ENCODE results near the gene TBXAS1. TPM values are rescaled to one million over a fixed set of nuclear protein-coding genes. Genes with fewer than 3 reads are reported as not detected.
"Not testable (repeated sequence)": the region's sequence is repeated elsewhere in the genome, so short reads cannot be mapped to it uniquely, and the experiment has no call there.

TBXAS1 gene
- total and polyA plus RNA-seq, 4 donors: 4.1 to 22.4 (median 12.2) TPM

DNA sequence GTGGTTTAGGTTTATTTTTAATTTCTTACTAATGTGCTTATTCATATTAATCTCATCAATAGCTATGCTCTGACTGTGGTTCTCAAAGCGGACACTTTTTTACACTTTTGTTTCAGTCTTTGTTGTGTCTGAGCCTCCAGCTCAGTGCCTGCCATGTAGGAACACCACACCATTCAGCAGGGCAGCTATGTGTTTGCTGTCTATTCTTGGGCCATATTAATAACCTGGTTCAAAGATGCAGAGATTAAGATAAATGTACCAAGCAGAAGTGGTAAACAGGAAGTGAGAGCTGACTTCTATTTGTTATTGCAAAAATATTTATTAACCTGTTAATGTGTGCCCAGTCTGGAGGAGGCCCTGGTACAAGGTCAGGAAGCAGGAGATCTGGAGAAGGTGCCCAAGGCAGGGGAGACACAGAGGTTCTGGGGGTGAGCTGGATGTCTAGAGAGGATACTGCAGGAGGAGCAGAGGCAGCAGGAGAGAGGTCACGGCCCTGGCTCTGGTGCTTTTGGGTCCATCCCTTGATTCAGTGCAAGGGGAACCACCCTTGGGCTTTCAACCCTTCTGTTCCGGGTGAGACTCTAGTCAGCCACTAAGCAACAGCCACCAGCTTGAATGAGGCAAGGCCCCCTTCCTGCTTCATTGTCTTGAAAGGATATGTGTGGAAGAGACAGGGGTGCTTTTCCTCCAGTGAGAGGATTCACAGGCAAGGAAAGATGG is 1.9 kb downstream of the TBXAS1 start:
- no peak overlapping the region for H3K27ac ChIP-seq (ENCODE audit: low read depth in 1 of 2, low read length in 2 of 2)
- peak overlapping the region in 1 of 3 donors; percentile 9 for H3K4me3 ChIP-seq (ENCODE audit: low read depth in 1 of 3, low read length in 3 of 3)
- peak overlapping the region in 1 of 2 donors; percentile 49 for H3K9ac ChIP-seq (ENCODE audit: low read depth in 1 of 2, low read length in 2 of 2)
- 88% methylated on average over 3 of the region's 3 CpGs for WGBS
- H3K4me1 ChIP-seq (ENCODE audit: control insufficient read depth in 4 of 4, insufficient read depth in 4 of 4, low read length in 3 of 4): peaks cover 0 to 2% (median 0%) of the 10 kb centered on the region in 4 donors
- no peaks in the 10 kb centered on the region for H3K36me3 ChIP-seq (ENCODE audit: control insufficient read depth in 4 of 4, insufficient read depth in 3 of 4, low read depth in 1 of 4, low read length in 3 of 4)
- H3K9me3 ChIP-seq (ENCODE audit: control insufficient read depth in 4 of 4, low read length in 3 of 4): no peaks in the 10 kb centered on the region
- no peak for TF ChIP-seq JUND (IDR thresholded peaks at IDR 0.05)
- no peak for TF ChIP-seq TAF1 (conservative IDR thresholded peaks at IDR 0.05)
- TF ChIP-seq EGR1 (IDR thresholded peaks at IDR 0.05; ENCODE audit: low read depth in 2 of 2): no peak
- TF ChIP-seq SP1 (IDR thresholded peaks at IDR 0.05): no peak
- TF ChIP-seq, protein P1, sequence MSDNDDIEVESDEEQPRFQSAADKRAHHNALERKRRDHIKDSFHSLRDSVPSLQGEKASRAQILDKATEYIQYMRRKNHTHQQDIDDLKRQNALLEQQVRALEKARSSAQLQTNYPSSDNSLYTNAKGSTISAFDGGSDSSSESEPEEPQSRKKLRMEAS (IDR thresholded peaks at IDR 0.05): no peak
- TF ChIP-seq HNF4A (conservative IDR thresholded peaks at IDR 0.05): no peak
- no peak for DNase-seq (ENCODE audit: low spot score)
- H3K27me3 ChIP-seq (ENCODE audit: control insufficient read depth in 4 of 4, insufficient read depth in 4 of 4, low read length in 3 of 4): no peaks in the 10 kb centered on the region

DNA sequence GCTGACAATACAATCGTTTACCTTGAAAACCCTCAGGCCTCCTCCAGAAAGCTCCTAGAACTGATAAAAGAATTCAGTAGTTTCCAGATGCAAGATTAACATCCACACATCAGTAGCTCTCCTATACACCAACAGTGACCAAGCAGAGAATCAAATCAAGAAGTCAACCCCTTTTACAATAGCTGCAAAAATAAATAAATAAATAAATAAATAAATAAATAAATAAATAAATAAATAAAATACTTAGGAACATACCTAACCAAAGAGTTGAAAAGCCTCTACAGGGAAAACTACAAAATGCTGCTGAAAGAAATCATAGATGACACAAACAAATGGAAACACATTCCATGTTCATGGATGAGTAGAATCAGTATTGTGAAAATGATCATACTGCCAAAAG is 6.8 kb downstream of the TBXAS1 start:
- not testable (repeated sequence) for H3K4me3 ChIP-seq (ENCODE audit: low read depth in 1 of 3, low read length in 3 of 3); DNase-seq (ENCODE audit: low spot score); H3K36me3 ChIP-seq (ENCODE audit: control insufficient read depth in 4 of 4, insufficient read depth in 3 of 4, low read depth in 1 of 4, low read length in 3 of 4); H3K27ac ChIP-seq (ENCODE audit: low read depth in 1 of 2, low read length in 2 of 2); H3K9ac ChIP-seq (ENCODE audit: low read depth in 1 of 2, low read length in 2 of 2); H3K4me1 ChIP-seq (ENCODE audit: control insufficient read depth in 4 of 4, insufficient read depth in 4 of 4, low read length in 3 of 4); H3K9me3 ChIP-seq (ENCODE audit: control insufficient read depth in 4 of 4, low read length in 3 of 4); H3K27me3 ChIP-seq (ENCODE audit: control insufficient read depth in 4 of 4, insufficient read depth in 4 of 4, low read length in 3 of 4)
- 70% methylated on average over 1 of the region's 1 CpG for WGBS

DNA sequence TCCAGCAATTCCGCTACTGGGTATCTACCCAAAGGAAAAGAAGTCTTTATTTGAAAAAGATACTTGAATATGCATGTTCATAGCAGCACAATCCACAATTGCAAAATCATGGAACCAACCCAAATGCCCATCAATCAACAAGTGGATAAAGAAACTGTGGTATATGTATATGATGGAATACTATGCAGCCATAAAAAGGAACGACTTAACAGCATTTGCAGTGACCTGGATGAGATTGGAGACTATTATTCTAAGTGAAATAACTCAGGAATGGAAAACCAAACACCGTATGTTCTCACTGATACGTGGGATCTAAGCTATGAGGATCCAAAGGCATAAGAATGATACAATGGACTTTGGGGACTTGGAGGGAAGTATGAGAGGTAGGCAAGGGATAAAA is 8.2 kb downstream of the TBXAS1 start:
- H3K4me1 ChIP-seq (ENCODE audit: control insufficient read depth in 4 of 4, insufficient read depth in 4 of 4, low read length in 3 of 4); H3K9ac ChIP-seq (ENCODE audit: low read depth in 1 of 2, low read length in 2 of 2); H3K27me3 ChIP-seq (ENCODE audit: control insufficient read depth in 4 of 4, insufficient read depth in 4 of 4, low read length in 3 of 4); H3K27ac ChIP-seq (ENCODE audit: low read depth in 1 of 2, low read length in 2 of 2); DNase-seq (ENCODE audit: low spot score); H3K9me3 ChIP-seq (ENCODE audit: control insufficient read depth in 4 of 4, low read length in 3 of 4); H3K36me3 ChIP-seq (ENCODE audit: control insufficient read depth in 4 of 4, insufficient read depth in 3 of 4, low read depth in 1 of 4, low read length in 3 of 4); H3K4me3 ChIP-seq (ENCODE audit: low read depth in 1 of 3, low read length in 3 of 3): not testable (repeated sequence)
- WGBS: 87% methylated on average over 4 of the region's 4 CpGs

DNA sequence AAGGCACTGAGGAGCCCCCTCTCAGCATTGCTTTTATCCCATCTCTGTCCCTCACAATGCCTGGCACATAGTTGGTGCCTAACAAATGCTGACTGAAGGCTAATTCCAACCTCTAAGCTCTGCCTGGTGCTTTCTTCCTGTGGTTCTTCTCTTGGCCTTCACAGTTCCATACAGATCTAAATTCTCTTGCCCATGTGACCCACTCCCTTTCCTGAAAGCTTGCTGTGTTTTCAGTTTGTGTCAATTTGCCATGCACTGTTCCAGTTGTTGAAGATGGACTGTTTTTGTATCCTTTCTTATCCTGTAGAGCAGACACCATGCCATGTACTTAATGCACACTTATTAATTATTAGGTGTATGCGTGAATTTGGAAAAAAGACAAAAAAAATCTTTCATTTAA is 9.2 kb downstream of the TBXAS1 start:
- no peaks in the 10 kb centered on the region for H3K36me3 ChIP-seq (ENCODE audit: control insufficient read depth in 4 of 4, insufficient read depth in 3 of 4, low read depth in 1 of 4, low read length in 3 of 4)
- H3K27me3 ChIP-seq (ENCODE audit: control insufficient read depth in 4 of 4, insufficient read depth in 4 of 4, low read length in 3 of 4): no peaks in the 10 kb centered on the region
- TF ChIP-seq SP1 (IDR thresholded peaks at IDR 0.05) (no peak), HNF4G (IDR thresholded peaks at IDR 0.05) (no peak), RAD21 (IDR thresholded peaks at IDR 0.05) (no peak), RXRA (IDR thresholded peaks at IDR 0.05) (no peak), YY1 (IDR thresholded peaks at IDR 0.05) (no peak), FOXA2 (IDR thresholded peaks at IDR 0.05) (no peak), EGR1 (IDR thresholded peaks at IDR 0.05; ENCODE audit: low read depth in 2 of 2) (no peak), JUND (IDR thresholded peaks at IDR 0.05) (no peak), HNF4A (conservative IDR thresholded peaks at IDR 0.05) (no peak), TAF1 (conservative IDR thresholded peaks at IDR 0.05) (no peak), FOXA1 (IDR thresholded peaks at IDR 0.05) (no peak), NR2F2 (IDR thresholded peaks at IDR 0.05) (no peak)
- H3K9ac ChIP-seq (ENCODE audit: low read depth in 1 of 2, low read length in 2 of 2): no peak overlapping the region
- H3K9me3 ChIP-seq (ENCODE audit: control insufficient read depth in 4 of 4, low read length in 3 of 4): peaks cover 0 to 2% (median 0%) of the 10 kb centered on the region in 4 donors
- 90% methylated on average over 1 of the region's 1 CpG for WGBS
- no peaks in the 10 kb centered on the region for H3K4me1 ChIP-seq (ENCODE audit: control insufficient read depth in 4 of 4, insufficient read depth in 4 of 4, low read length in 3 of 4)
- H3K27ac ChIP-seq (ENCODE audit: low read depth in 1 of 2, low read length in 2 of 2): no peak overlapping the region
- no peak for DNase-seq (ENCODE audit: low spot score)
- H3K4me3 ChIP-seq (ENCODE audit: low read depth in 1 of 3, low read length in 3 of 3): no peak overlapping the region

Measured in liver (tissue), 9 donors.